ENCODE results near the gene LMBRD1. TPM values are rescaled to one million over a fixed set of nuclear protein-coding genes. Genes with fewer than 3 reads are reported as not detected.
A peak's percentile ranks its signal among the peaks of the same experiment; 100 is the strongest.

The LMBRD1 gene
- total and polyA plus RNA-seq, 2 of the 8 experiments (the other 6 are each of a cell fraction or from before 2014, with no cell fraction given) = 9.1 to 16.8 TPM

DNA sequence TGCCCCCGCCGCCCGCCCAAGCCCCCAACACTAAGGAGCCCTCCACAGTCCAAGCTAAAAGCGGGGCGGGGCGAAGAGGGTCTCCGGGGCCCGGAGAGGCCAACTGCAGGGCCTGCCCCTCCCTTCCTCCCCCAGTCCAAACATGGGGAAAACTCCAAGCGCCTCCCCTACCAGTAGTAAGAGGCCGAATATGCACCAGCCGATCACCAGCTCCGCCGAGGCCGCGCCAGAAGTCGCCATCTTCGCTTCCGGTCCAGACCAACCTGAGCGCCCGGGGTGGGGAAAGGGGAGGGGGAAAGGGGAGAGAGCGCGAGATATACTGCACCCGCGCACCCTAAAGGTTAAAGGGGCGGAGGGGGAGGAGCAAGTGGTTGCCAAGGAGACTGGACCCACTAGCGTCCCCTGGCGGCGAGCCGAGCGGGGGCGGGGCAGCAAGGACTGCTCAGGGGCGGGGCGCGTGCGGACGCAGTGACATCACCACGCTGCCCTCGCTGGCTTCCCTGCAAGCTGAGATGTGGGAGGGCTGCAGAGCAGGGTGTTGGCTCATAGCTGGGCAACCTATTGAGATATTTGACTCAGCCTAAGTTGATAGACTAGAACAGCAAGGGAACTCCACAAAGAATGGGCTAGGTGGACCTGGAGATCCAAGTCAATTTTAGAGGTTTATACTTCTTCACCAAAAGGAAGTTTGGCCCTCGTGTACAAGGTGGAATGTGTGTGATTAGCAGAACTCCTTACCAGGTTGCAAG, at the start of gene LMBRD1 (continued):
- TF ChIP-seq, protein P1, sequence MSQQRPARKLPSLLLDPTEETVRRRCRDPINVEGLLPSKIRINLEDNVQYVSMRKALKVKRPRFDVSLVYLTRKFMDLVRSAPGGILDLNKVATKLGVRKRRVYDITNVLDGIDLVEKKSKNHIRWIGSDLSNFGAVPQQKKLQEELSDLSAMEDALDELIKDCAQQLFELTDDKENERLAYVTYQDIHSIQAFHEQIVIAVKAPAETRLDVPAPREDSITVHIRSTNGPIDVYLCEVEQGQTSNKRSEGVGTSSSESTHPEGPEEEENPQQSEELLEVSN (IDR thresholded peaks at IDR 0.05) = 0 out of 2 replicates have a peak, but pooled peaks have one; percentile 34
- TF ChIP-seq CTBP2 (IDR thresholded peaks at IDR 0.05; ENCODE audit: borderline replicate concordance, insufficient read depth, insufficient read length, low read length) (no peak), SP2 (IDR thresholded peaks at IDR 0.05; ENCODE audit: low read length) (no peak), SIRT6 (IDR thresholded peaks at IDR 0.05; ENCODE audit: low read length) (no peak), KDM5A (IDR thresholded peaks at IDR 0.05; ENCODE audit: low read length) (no peak), POLR2AphosphoS5 (IDR thresholded peaks at IDR 0.05; ENCODE audit: low read depth, low read length) (peak; percentile 60; the same call in 1 of the 2 replicates), NRF1 (IDR thresholded peaks at IDR 0.05; ENCODE audit: low read depth, low read length) (no peak), NANOG (IDR thresholded peaks at IDR 0.05; ENCODE audit: insufficient read depth, low read depth, low read length, poor library complexity, severe bottlenecking) (no peak), RFX5 (IDR thresholded peaks at IDR 0.05; ENCODE audit: borderline replicate concordance, low read depth, low read length) (no peak), SIX5 (IDR thresholded peaks at IDR 0.05; ENCODE audit: low read depth, low read length) (no peak), EZH2 (IDR thresholded peaks at IDR 0.05; ENCODE audit: low read depth, low read length, severe bottlenecking) (no peak), SP1 (IDR thresholded peaks at IDR 0.05; ENCODE audit: low read depth, low read length) (peak; percentile 84), BACH1 (IDR thresholded peaks at IDR 0.05; ENCODE audit: low read length) (no peak), TAF7 (optimal IDR thresholded peaks at IDR 0.05; ENCODE audit: borderline replicate concordance, low read depth, low read length) (peak; percentile 74), KDM1A (IDR thresholded peaks at IDR 0.05; ENCODE audit: borderline replicate concordance, low read length) (no peak), RXRA (IDR thresholded peaks at IDR 0.05; ENCODE audit: insufficient read depth, low read depth, low read length) (no peak), SP4 (IDR thresholded peaks at IDR 0.05; ENCODE audit: low read length) (0 out of 2 replicates have a peak, but pooled peaks have one; percentile 73), RNF2 (IDR thresholded peaks at IDR 0.05; ENCODE audit: borderline replicate concordance, low read depth, low read length, missing control alignments, poor library complexity, severe bottlenecking) (no peak), ASH2L (IDR thresholded peaks at IDR 0.05; ENCODE audit: low read length) (peak; percentile 78), CREB1 (IDR thresholded peaks at IDR 0.05) (peak; percentile 79), PHF8 (conservative IDR thresholded peaks at IDR 0.05; ENCODE audit: low read depth, low read length) (peak; percentile 70)
- TF ChIP-seq, protein P2, sequence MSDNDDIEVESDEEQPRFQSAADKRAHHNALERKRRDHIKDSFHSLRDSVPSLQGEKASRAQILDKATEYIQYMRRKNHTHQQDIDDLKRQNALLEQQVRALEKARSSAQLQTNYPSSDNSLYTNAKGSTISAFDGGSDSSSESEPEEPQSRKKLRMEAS (IDR thresholded peaks at IDR 0.05) = peak; percentile 75
- TF ChIP-seq, protein P3, sequence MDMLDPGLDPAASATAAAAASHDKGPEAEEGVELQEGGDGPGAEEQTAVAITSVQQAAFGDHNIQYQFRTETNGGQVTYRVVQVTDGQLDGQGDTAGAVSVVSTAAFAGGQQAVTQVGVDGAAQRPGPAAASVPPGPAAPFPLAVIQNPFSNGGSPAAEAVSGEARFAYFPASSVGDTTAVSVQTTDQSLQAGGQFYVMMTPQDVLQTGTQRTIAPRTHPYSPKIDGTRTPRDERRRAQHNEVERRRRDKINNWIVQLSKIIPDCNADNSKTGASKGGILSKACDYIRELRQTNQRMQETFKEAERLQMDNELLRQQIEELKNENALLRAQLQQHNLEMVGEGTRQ (IDR thresholded peaks at IDR 0.05; ENCODE audit: low read length) = no peak
